Prostate gland (tissue), 1 donor: ENCODE measurements around the gene DOCK4.

Source experiments
- POLR2A ChIP-seq: fragments of 450-650 bp; IDR thresholded peaks from one replicate; pipeline ENCODE4 v1.6.1; 2016; ENCODE audit warnings: antibody characterized with exemption, mild to moderate bottlenecking
- POLR2AphosphoS5 ChIP-seq: sonication (generic); formaldehyde crosslinking; IDR thresholded peaks from one replicate; pipeline ENCODE4 v1.6.1; 2017; ENCODE audit warnings: antibody characterized with exemption

DNA sequence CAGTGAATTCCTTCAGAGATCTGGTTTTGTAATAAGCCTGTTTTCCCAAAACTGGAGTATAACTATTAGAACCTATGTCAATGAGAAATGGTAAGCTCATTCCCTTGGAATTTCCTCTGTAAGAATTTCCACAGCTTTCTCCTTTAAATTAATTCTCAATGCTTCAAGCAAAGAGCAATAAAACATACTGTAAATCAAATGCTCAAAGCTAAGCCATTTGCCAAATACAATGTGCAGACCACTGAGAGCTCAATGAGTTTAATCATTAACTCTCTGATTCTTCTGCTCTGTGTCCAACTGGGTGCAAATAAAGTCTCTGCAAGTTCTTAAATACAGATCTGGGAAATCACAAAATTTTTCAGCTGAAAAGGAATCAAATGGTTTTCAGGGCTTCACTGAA lies 416.3 kb downstream of the DOCK4 start:
- no peak for TF ChIP-seq POLR2AphosphoS5
- no peak for TF ChIP-seq POLR2A
